IPS-18c (cell line): ENCODE data around the gene HGD.
"Not testable (repeated sequence)": the region's sequence is repeated elsewhere in the genome, so short reads cannot be mapped to it uniquely, and the experiment has no call there.

Experiments
- H3K4me3 ChIP-seq: 2 replicates; pipeline ENCODE4 v1.7.0; 2013; ENCODE audit warnings: low read depth, mild to moderate bottlenecking, low read length, moderate library complexity; ENCODE audit not compliant: insufficient read depth
- H3K9me3 ChIP-seq: one replicate; pipeline ENCODE4 v1.6.1; 2013; ENCODE audit warnings: mild to moderate bottlenecking, low read length, moderate library complexity; ENCODE audit not compliant: control insufficient read depth, insufficient read depth

The HGD gene, protein sequence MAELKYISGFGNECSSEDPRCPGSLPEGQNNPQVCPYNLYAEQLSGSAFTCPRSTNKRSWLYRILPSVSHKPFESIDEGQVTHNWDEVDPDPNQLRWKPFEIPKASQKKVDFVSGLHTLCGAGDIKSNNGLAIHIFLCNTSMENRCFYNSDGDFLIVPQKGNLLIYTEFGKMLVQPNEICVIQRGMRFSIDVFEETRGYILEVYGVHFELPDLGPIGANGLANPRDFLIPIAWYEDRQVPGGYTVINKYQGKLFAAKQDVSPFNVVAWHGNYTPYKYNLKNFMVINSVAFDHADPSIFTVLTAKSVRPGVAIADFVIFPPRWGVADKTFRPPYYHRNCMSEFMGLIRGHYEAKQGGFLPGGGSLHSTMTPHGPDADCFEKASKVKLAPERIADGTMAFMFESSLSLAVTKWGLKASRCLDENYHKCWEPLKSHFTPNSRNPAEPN

DNA sequence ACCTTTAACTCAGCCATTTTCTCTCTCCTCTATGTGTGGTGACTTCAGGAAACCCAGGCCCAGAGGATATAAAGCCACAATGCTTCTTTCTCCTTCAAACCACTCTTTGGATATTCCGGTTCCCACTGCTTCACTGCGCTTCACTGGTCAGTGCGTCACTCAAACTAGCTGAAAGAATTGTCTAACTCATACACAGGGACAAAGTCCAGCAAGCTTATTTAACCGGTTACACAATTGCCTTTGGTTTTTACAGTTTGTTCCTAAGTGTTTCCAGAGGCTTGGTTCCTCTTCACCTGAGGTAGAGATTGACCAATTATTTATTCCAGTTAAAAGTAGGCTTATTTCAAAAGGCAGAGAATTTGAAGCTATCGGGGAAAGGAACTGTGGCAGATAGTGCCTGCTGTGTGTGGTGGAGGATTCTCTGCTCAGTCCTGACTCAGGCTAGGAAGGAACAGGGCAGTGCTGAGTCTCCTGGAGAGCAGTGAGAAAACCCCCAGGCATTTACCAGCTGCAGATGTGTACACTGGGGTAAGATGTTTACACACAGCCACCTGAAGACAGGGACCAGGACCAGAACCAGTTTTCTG is at the start of gene HGD:
Gene HGD (minus strand): TSS at position 145 of the 587 bp plus-strand sequence. CDS start 128 bp downstream, at position 17.
- no peak within 1 kb of the TSS for H3K4me3 ChIP-seq

DNA sequence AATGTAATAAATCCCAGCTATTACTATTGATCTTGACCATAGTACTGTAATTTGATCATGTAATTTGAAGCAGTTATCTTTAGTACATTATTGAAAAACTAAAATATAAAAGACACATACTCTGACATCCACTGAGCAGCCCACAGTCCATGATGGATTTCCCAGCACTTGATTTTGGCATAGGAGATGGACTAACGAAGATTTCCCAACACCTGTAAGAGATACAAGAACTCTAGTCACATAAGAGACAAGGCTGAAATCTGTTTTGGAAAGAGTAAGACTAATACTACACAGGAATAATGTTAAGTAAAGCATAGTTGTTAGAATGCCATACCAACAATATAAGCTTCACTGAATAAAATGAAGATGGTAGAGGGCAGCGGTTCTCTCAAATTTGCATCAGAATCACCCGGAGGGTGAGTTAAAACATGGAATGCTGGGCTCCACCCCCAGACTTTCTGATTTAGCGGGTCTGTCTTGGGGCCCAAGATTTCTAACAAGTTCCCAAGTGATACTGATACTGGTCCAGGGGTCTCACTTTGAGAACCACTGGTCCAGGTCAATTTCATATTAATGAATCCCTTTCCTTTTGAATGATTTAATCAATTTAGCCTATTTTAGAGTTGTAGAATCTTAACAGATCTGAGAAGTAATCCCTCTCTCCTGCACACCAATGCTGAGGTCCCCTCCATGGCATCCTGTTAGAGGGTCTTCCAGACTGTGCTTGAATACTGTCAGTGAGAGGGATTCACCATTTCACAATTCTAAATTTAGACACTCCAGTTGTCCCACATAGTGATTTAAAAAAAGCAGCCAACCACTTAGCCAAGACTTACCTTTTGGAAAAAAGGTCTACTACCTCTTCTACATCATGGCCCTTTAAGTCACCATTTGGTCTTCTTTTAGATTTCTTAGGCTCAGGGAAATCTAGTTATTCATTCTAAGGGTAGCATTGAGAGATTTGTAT is 48.8 kb upstream of the HGD start:
- H3K9me3 ChIP-seq = no peaks in the 10 kb centered on the region
- no peak overlapping the region for H3K4me3 ChIP-seq

More for the DNA sequence above, at the start of gene HGD:
- no peaks in the 10 kb centered on the region for H3K9me3 ChIP-seq

DNA sequence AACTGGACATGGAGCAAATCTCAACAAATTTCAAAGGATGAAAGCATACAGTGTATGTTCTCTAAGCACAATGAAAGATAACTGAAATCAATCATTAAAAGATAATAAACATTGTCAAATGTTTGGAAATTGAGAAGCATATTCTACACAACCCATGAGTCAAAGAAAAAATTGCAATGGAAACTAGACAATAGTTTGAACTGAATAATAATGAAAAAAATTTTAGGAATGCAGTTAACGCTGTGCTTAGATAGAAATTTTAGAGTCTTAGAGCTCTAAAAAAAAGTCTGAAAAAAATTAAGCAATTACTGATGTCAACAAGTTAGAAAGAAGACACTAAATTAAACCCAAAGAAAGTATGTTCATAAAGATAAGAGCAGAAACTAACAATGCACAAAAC is 44.8 kb upstream of the HGD start:
- Histone ChIP-seq H3K4me3 (no peak overlapping the region), H3K9me3 (no peaks in the 10 kb centered on the region)

DNA sequence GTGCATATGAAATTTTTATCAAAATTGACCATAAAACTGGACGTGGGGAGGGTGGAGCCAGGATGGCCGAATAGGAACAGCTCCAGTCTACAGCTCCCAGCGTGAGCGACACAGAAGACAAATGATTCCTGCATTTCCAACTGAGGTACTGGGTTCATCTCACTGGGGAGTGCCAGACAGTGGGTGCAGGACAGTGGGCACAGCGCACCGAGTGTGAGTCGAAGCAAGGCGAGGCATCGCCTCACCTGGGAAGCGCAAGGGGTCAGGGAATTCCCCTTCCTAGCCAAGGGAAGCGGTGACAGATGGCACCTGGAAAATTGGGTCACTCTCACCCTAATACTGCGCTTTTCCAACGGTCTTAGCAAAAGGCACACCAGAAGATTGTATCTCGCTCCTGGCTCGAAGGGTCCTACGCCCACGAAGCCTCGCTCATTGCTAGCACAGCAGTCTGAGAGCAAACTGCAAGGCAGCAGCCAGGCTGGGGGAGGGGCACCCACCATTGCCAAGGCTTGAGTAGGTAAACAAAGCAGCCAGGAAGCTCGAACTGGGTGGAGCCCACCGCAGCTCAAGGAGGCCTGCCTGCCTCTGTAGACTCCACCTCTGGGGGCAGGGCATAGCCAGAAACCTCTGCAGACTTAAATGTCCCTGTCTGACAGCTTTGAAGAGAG is 37.3 kb upstream of the HGD start:
- H3K4me3 ChIP-seq = peak overlapping the region; percentile 31; the same call in 1 of the 2 replicates
- H3K9me3 ChIP-seq = not testable (repeated sequence)

DNA sequence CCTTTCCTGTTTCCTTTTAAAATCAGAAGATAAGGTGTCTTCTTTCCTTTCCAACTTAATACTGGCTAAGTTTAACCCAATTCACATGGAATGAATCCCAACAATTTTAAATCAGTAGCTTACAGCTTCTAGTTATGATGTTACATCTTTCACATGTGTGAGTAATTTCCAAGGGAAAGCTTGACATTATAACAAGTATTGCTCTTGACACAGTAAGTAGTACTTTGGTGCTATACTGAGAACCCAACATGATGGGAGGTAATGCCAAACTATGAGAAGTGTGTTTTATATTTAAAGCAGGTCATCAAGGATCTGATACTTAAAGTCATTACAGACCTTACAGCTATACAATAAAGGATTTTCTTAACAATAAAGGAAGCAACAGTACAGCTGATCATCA is 31.2 kb upstream of the HGD start:
- no peaks in the 10 kb centered on the region for H3K9me3 ChIP-seq
- no peak overlapping the region for H3K4me3 ChIP-seq

DNA sequence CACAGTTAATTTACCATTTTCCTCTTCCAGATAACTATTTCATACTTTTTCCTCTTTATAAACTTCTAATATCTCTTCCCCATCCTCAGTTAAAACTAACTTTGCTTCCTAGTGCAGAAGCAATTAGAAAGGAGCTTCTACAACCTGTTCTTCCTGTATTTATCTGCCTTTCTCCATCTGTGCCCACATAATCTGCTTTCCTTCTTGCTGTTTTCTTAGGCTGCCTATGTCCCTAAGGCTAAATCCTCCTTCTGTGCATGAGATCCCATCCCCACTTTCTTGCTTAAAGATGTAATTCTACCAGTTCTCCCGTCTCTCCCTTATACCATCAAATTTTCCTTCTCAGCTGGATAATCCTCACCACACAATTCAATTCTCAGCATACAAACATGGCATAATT is 28.3 kb upstream of the HGD start:
- no peaks in the 10 kb centered on the region for H3K9me3 ChIP-seq
- H3K4me3 ChIP-seq = no peak overlapping the region

DNA sequence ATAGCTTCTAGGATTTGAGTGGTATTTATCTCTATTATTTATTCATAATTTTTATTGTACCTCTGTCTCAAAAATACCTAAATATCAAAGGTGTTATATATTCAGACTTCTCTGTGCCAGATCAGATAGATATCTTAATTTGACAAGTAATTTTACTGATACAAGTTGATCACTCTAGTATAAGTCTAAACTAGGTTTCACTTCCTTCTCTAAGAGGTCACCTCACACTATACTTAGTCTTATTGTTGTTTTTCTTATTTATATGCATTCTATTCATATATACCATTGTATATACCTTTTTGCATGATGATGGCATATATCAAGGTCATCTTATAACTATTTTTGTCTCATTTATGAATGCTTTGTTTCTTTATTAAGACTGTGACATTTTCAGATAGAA is 26.4 kb upstream of the HGD start:
- Histone ChIP-seq H3K4me3 (no peak overlapping the region), H3K9me3 (no peaks in the 10 kb centered on the region)

DNA sequence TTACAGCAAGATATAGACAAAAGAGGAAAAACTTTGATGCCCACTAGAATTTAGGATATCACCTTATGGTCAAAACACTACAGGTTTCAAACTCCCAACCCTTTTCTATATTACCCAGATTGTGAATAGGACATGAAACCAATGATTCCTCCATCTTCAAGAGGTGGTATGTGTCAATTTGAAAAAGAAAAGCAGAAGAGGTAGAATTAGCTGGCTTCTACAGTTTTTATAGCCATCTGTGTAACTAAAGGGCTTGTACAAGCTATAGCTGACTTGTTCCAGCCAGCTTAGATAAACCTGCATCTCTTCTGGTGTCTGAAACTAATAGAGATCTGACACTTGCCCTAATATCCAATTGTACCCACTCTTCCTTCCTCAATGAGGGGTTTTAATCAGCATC is 24.9 kb upstream of the HGD start:
- H3K4me3 ChIP-seq = no peak overlapping the region

DNA sequence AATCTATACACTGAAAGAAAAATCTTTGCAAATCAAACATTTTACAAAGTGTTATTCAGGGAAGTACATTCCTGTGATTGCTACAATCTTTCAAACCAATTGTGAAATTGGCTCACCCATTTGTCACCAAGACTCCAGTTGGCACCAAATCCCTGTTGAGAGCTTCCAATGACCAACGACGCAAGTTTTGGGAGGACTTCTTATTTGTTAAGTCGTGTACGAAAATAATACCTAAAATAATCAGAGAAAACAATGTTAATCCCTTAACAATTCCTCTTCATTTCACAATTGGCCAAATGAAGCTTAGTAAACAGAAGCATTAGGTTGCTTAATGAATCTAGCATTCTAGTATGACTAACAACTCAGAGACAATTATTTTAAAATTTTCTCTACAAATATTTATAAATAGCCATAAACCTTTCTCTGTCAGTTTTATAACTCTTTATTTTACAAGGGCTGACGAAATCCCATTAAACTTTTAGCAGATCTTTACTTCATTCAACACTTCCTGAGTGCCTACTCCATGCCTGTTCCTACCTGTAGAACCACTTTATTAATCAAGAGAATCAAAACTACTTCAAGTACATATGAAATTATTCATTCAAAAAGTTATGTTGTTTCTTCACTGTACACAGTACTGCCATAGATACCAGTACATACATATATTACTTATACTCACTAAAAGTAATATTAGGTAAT is 24.0 kb upstream of the HGD start:
- no peak overlapping the region for H3K4me3 ChIP-seq
- no peaks in the 10 kb centered on the region for H3K9me3 ChIP-seq

More for the DNA sequence above, 24.9 kb upstream of the HGD start:
- no peaks in the 10 kb centered on the region for H3K9me3 ChIP-seq

DNA sequence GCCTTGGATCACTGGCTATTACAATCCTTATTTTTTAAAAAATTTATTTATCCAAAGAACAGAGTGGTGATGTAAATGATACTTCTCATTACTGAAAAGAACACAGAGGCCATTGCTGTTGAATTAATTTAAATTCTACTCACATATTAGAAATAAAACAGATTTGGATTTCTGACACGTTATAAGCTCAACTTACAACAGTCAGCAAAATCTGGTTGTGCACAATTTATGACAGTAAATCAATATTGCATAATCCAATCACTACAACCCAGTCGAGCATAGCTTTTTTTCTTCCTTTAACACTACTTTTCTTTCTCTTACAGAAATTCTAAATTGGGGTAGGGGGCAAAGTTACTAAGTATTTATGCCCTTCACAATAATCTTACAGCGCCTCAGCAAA is 17.3 kb upstream of the HGD start:
- H3K9me3 ChIP-seq = no peaks in the 10 kb centered on the region
- H3K4me3 ChIP-seq = no peak overlapping the region

DNA sequence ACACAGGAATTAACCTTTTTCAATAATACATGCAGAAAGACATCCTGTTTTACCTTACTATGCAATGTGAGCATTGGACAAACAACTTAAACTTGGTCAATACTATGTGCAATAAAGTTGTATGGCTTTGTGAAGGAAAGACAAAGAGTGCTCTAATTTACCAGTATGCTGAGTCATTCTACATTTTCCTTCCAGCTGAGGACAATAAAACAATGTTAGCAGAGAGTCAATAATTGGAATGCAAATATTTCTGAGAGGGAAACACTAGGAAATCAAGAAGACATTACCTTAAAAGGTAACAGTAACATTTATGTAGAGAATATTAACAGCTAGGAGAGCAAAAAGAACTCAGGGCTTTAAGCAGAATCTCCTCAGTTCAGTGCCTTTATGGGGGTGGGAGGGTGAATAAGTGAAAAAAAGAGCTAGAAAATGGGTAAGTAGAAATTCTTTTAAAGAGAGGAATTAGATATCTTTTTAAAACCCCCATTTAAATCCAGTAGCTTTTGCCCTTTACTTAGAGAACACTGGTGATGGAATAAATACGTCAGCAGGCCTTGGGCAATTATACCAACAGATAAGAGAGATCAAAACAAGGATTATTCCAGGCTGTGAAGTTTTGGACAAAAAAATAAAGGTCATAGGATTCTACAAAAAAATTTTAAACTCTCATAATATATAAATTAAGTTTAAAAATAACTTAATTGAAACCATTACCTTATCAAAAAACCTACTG is 11.6 kb upstream of the HGD start:
- no peaks in the 10 kb centered on the region for H3K9me3 ChIP-seq
- no peak overlapping the region for H3K4me3 ChIP-seq

DNA sequence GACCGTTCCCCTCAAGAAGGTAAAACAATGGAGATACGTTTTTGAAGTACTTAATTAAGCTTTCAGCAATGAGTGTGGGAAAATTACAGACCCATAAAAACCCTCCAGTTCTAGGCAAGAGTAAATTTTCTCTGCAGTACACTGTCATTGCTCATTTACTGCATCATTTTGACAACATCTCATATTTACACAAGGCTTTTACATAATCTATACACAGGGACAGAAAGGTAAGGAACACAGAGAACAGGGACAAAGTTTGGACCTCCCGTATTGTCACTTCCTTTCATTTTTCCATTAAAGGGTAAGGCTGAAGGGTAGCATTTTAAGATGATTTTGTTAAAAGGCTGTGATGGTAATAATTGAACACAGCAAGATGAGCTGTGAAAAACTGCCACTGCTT is 7.4 kb upstream of the HGD start:
- no peaks in the 10 kb centered on the region for H3K9me3 ChIP-seq
- H3K4me3 ChIP-seq = no peak overlapping the region

DNA sequence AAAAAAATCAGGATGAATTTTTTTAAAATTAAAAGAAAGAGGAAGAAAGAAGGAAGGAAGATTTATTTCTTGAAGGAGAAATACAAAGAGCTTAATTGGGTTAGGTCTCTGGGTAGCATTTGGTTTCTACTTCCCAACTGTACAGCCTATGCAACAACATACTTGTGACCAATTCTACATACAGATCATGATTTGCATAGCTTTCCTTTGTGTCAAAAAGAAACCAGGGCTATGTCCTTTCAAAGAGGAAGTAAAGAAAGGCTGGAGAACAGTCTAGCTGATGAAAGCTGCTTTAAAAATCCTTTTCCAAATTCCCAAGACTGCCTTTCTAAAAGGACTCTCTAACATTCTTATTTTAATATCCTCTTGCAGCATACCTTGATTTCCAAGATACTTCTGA is 6.1 kb upstream of the HGD start:
- no peaks in the 10 kb centered on the region for H3K9me3 ChIP-seq
- H3K4me3 ChIP-seq = no peak overlapping the region

DNA sequence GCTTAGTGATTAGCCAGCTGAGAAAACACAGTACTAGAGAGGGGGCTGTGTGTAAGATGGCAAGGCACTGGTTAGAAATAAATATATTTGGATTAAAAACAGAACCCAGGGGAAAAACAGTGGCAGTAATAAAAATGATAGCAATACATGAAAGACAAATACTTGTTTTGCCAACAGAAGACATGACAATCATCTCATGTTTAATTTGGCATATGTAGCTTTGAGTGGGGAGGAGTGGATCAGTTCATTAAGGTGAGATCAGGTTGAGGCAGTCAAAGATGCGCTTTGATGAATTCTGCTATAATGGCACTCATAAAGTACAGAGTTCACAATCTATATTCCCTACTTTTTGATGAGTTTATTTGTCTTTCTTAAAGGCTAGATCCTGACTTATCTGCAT is 3.4 kb upstream of the HGD start:
- H3K4me3 ChIP-seq = no peak overlapping the region
- no peaks in the 10 kb centered on the region for H3K9me3 ChIP-seq

DNA sequence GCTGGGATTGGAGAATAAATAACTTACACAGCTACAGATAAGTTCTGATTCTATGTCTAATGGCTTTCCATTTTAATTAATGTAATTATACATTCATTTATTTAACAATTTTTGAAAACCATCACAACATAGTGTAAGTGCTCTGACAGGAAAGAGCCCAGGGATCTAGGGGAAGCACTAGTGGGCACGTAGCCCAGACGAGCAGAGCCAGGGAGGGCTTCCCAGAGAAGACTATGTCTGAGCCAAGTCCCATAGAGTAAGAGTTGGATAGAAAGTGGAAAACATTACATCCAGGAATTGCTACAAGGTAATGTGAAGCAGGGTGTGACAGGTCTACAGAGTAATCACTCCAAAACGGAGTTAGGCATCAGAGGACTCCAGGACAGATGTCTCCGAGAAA is 2.9 kb upstream of the HGD start:
- H3K4me3 ChIP-seq = no peak overlapping the region
- no peaks in the 10 kb centered on the region for H3K9me3 ChIP-seq

DNA sequence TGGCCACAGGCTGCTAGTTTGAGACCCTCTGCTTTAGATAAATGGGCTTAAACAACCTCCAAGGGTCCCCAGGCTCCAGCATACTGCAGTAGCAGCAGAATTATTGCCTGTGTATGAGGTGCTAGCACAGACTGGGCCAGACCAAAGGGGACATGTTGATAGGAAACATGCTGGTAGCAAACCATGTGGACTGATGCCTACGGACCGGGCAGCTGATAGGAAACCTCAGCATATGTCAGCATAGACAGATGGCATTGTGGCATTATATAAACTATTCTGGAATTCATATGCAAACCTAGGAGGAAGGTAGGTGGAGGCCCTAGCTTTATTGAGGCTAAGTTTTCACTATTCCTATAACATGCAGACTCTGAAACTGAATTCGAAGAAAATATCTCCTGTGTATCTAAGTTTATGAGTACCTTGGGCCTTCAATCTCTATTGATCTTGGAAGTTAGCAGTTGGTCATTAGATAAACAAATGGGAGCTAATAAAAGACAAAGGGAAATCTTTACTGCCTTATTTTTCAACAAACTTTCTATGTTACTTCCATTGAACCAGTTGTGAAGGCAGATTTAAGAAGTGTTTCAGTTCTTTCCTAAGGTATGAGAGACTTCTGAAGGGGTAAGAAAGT is 1.7 kb upstream of the HGD start:
- Histone ChIP-seq H3K9me3 (no peaks in the 10 kb centered on the region), H3K4me3 (no peak overlapping the region)
